Measurements from ENCODE around the gene SMTNL1.

SMTNL1 gene

GRCh38 chr11:57536947-57537619 is at the start of gene SMTNL1:
Gene SMTNL1, plus strand, starts transcription at chr11:57537595. Its CDS starts 5,048 bp downstream, at chr11:57542643.
- no peak for DNase-seq

DNA sequence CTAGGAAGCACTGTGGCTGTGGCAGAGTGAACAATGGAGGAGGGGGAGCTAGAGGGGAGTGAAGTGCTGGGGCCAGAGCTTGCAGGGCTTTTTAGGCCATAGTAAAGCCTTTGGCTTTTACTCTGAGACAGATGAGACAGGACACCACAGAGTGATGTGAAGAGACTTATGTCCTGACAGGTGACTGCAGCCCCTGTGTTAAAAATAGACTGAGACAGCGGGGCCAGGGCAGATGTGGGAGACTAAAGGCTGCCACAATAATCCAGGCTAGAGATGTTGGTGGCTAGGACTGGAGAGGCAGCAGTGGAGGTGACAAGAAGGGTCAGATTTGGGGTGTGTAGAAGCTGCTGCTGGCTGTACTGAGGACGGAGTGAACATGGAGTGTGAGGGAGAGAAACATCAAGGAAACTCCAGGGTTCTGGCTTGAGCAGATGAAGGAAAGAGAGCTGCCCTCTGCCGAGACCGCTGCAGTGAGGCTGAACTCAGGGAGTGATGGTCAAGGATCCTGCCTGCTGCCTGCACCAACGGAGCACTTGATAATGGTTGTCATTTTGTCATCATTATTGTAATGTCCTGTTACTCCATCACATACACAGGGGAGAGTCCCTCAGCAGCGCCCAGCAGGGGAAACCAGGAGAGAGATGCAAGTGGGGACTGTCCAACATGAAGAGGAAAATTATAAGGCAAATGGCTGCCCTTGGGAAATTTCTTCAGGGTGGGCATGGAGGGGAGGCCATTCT is 49.3 kb upstream of the SMTNL1 start:
- no peak for DNase-seq

DNA sequence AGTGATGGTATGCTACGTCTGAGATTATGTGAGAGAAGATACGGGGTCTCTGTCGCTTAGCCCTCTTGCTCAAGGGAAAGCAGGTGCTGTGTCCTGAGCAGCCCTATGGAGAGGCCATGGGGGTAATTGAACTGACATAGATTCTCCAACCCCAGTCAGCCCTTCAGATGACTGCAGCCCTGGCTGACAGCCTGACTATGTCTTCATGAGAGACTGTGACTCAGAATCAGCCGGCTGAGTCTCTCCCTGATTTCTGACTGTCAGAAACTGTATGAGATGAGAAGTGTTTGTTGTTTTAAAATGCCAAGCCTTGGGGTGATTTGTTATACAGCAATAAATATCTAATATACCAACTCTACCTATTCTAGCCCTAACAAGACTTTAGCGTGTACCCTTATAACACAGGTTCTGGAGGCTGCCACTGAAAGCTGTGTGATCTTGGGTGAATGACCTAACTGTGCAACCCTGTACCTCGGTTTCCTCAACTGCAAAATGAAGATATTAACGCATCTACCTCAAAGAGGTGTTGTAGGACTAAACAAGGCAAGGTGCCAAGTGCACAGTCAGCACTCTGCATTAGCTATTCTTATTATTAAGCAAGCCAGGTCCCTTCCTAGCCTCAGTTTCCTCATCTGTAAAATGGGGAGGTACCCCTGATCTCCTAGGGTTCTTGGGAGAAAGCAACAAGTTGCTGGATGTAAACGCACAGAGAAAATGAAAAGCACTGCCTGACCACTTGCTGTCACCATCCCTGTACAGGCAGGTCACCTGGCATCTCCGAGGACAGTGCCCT is 46.7 kb upstream of the SMTNL1 start:
- DNase-seq, result no peak

DNA sequence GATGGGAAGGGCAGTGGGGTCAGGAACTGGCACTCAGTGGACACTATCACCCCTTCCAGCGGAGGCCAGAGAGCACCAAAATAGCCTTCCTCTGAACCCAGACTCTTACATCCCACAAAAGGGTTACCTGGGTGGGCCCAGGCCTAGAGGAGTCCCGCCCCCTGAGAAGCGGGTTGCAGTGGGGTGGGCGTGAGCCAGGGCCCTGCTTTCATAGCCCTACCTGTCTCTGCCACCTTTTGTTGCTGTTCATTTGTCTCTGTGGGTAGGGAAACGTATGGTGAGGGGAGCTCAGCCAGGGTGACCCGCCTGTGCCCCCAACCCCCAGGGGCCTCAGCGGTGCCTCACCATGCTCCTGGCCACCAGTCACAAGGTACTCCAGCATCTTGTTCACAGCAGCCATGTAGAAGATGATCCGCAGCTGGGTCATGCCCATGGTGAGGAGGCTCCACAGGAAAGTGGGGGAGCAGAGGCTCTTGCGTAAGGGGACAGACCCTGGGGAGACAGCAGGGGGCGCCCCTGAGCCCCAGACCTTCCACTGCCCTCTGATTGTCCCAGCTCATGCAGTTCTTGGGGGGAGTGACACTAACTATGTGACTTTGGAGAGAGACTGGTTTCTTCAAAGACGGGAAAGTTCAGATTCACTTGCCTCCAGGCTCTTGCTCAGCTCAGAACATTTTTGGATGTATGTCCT is 45.9 kb upstream of the SMTNL1 start:
- peak; percentile 37 for DNase-seq

- peak; percentile 69 for DNase-seq
These were observed 43.6 kb upstream of the SMTNL1 start for GRCh38 chr11:57493507-57494503.

GRCh38 chr11:57496109-57496820 is 41.1 kb upstream of the SMTNL1 start:
- no peak for DNase-seq

DNA sequence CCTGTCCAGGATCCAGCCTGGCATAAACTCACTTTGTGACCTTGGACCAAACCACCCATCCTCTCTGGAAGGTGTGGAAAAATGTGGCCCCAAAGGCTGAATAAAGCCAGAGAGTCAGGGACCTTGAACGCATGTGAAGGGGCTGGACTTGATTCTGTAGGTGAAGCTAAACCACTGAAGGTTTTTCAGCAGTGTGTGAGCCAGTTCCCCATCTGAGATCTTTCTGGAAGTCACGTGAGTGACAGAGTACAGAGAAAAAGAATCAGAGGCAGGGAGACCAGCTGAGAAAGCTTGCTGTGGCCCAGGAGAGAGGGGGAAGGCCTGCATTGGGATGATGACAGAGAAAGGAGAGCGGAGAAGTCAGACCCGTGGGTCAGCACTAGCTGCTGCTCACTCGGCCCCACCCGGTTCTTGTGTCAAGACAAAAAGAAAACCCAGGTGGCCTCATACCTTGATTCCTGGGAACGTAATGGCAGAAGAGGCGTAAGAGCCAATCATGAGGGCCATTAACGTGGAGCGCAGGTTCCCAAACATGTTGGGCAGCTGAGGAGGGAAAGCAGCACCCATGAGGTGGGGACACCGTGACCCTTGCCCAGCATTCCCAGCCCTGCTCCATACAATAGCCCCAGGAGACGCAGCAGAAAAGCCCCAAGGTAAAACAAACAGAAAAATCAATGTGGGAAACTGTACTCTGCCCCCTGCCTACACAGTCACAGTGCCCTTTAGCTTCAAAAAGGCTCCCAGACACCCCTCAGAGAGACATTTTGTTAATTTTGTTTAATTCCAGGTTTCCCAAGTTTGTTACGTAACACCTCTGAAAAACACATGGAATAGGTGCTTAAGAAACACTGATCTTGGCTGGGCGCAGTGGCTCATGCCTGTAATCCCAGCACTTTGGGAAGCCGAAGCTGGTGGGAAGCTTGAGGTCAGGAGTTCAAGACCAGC is 39.8 kb upstream of the SMTNL1 start:
- DNase-seq, result no peak

- no peak for DNase-seq
These were observed 38.9 kb upstream of the SMTNL1 start for GRCh38 chr11:57498540-57498939.

DNA sequence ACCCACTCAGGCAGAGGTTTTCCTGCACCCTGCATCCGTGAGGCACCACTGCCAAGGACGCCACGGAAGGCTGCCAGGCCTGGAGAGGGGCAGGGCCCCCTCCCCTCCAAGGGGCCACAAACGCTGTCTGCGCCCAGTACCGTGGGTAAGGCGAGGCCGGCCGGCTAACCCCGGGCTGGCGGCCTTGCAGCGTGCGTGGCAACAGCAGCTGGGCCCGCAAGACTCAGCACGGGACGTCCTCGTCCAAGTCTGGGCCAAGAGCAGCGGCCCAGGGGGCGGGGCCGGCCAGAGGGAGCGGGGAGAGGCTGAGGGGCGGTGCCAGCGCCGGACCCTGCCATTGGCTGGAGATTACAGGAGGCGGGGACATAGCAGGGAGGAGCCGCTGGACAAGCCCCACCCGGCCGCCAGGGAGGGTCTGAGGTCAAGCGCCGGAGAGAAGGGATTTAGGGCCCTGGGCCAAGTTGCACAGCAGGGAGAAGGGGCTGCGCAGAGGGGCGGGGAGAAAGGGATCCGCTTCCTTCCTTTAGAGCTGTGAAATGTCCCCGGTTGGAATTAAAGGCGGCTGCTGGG is 37.9 kb upstream of the SMTNL1 start:
- peak; percentile 73 for DNase-seq

- DNase-seq, result no peak
These were observed 37.4 kb upstream of the SMTNL1 start for GRCh38 chr11:57499983-57500461.

GRCh38 chr11:57500515-57500914 is 36.9 kb upstream of the SMTNL1 start:
- no peak for DNase-seq

DNA sequence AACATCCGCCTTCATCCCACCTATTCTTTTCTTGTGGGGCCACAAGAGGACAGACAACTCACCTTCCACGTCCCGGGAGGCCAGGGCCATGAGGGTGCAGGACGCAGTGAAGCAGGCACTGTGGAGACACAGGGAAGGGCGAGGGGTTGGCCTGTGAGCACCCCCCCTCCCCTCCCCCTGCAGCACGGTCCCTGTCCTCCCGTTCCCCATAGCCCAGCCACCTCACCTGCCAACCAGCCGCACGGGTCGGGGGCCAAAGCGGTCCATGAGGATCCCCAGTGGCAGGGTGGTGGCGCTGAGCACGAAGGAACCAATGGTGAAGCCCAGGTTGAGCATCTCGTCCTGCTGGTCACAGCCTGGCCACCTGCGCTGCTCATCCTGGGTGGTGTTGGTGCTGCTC is 36.5 kb upstream of the SMTNL1 start:
- DNase-seq, result no peak

DNA sequence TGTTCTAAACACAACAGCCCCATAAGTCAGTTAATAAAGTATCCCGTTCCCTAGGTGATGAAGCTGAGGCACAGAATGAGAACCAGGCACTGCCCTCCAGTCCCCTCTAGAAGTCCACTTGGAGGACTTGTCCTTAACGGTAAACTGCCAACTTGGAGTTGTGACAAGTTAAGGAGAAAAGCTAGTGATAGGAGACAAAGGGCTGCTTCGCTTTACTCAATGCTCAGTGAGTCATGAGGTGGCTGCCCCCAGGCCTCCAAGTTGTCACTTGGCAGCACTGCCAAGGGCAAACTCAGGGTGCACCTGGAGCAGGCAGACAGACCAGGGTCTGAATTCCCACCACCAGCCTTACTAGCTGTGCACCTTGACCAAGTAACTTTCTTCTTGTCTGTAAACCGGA is 35.4 kb upstream of the SMTNL1 start:
- no peak for DNase-seq

- DNase-seq, result no peak
These were observed 35.0 kb upstream of the SMTNL1 start for GRCh38 chr11:57502376-57502775.

GRCh38 chr11:57502870-57503269 is 34.5 kb upstream of the SMTNL1 start:
- DNase-seq, result no peak

GRCh38 chr11:57504511-57504910 is 32.9 kb upstream of the SMTNL1 start:
- no peak for DNase-seq

DNA sequence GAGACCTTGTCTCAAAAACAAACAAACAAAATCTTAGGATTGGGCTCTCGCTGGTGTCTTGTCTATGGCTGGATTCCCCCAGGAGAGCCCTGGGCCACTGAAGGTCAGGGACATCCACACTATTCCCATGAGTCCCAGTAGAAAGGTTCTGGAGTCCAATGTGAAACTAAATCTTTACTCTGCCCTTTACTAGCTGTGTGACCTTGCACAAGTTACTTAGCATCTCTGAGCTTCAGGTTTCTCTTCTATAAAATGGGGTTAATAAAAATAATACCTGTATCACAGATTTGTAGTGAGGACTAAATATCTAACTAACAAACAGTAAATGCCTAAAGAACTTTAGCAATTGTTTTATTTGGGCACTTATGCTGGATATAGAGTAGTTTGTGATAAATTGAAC is 30.9 kb upstream of the SMTNL1 start:
- no peak for DNase-seq

- DNase-seq, result no peak
These were observed 28.8 kb upstream of the SMTNL1 start for GRCh38 chr11:57508341-57509170.
